ENCODE results near the gene GRIA2.

GRIA2 gene

GRCh38 chr4:157271166-157271869 is 50.8 kb downstream of the GRIA2 start:
- 0 out of 3 replicates have a peak, but pooled peaks have one; percentile 42 for ATAC-seq (ENCODE audit: insufficient read depth, low read depth)
- DNase-seq = no peak

GRCh38 chr4:157280673-157281072 is 60.1 kb downstream of the GRIA2 start:
- DNase-seq = no peak
- no peaks in the 10 kb centered on the region for H3K27me3 ChIP-seq (ENCODE audit: insufficient read depth, low read length, poor library complexity)
- ATAC-seq (ENCODE audit: insufficient read depth, low read depth) = no peak

More at GRCh38 chr4:157271166-157271869, 50.8 kb downstream of the GRIA2 start:
- no peak overlapping the region for H3K4me2 ChIP-seq (ENCODE audit: insufficient read depth, low read length)
- no peak for TF ChIP-seq EZH2 (IDR thresholded peaks at IDR 0.05; ENCODE audit: borderline replicate concordance, low read depth, low read length, severe bottlenecking)
- no peak for TF ChIP-seq CTCF (IDR thresholded peaks at IDR 0.05; ENCODE audit: borderline replicate concordance, extremely low read depth, low read length, poor library complexity, severe bottlenecking)
- H4K20me1 ChIP-seq (ENCODE audit: insufficient read depth, low read length) = no peaks in the 10 kb centered on the region
- no peaks in the 10 kb centered on the region for H3K27me3 ChIP-seq (ENCODE audit: insufficient read depth, low read length, poor library complexity)
- H3K36me3 ChIP-seq (ENCODE audit: insufficient read depth, low read length) = no peaks in the 10 kb centered on the region
- H3K4me1 ChIP-seq (ENCODE audit: insufficient read depth, low read length) = no peaks in the 10 kb centered on the region
- H3K9ac ChIP-seq (ENCODE audit: low read depth, low read length) = no peak overlapping the region
- no peaks in the 10 kb centered on the region for H3K9me3 ChIP-seq (ENCODE audit: insufficient read depth, low read length, severe bottlenecking)
- no peak overlapping the region for H2AFZ ChIP-seq (ENCODE audit: low read depth, low read length)
- H3K79me2 ChIP-seq (ENCODE audit: insufficient read depth, low read length) = no peaks in the 10 kb centered on the region
- no peak overlapping the region for H3K27ac ChIP-seq (ENCODE audit: low read length)
- no peak overlapping the region for H3K4me3 ChIP-seq (ENCODE audit: low read depth in 1 of 2, low read length in 2 of 2)

GRCh38 chr4:157282019-157282418 is 61.5 kb downstream of the GRIA2 start:
- no peaks in the 10 kb centered on the region for H3K79me2 ChIP-seq (ENCODE audit: insufficient read depth, low read length)
- H3K27me3 ChIP-seq (ENCODE audit: insufficient read depth, low read length, poor library complexity) = no peaks in the 10 kb centered on the region
- no peak overlapping the region for H3K27ac ChIP-seq (ENCODE audit: low read length)
- no peaks in the 10 kb centered on the region for H3K4me1 ChIP-seq (ENCODE audit: insufficient read depth, low read length)
- no peak overlapping the region for H2AFZ ChIP-seq (ENCODE audit: low read depth, low read length)
- H3K9ac ChIP-seq (ENCODE audit: low read depth, low read length) = no peak overlapping the region
- no peak for TF ChIP-seq EZH2 (IDR thresholded peaks at IDR 0.05; ENCODE audit: borderline replicate concordance, low read depth, low read length, severe bottlenecking)
- H3K36me3 ChIP-seq (ENCODE audit: insufficient read depth, low read length) = no peaks in the 10 kb centered on the region
- H4K20me1 ChIP-seq (ENCODE audit: insufficient read depth, low read length) = no peaks in the 10 kb centered on the region
- H3K4me2 ChIP-seq (ENCODE audit: insufficient read depth, low read length) = no peak overlapping the region
- DNase-seq = no peak
- ATAC-seq (ENCODE audit: insufficient read depth, low read depth) = no peak
- no peaks in the 10 kb centered on the region for H3K9me3 ChIP-seq (ENCODE audit: insufficient read depth, low read length, severe bottlenecking)
- no peak overlapping the region for H3K4me3 ChIP-seq (ENCODE audit: low read depth in 1 of 2, low read length in 2 of 2)

More at GRCh38 chr4:157280673-157281072, 60.1 kb downstream of the GRIA2 start:
- no peak overlapping the region for H3K4me3 ChIP-seq (ENCODE audit: low read depth in 1 of 2, low read length in 2 of 2)
- no peaks in the 10 kb centered on the region for H3K4me1 ChIP-seq (ENCODE audit: insufficient read depth, low read length)
- no peak overlapping the region for H3K9ac ChIP-seq (ENCODE audit: low read depth, low read length)
- no peaks in the 10 kb centered on the region for H3K9me3 ChIP-seq (ENCODE audit: insufficient read depth, low read length, severe bottlenecking)
- no peaks in the 10 kb centered on the region for H3K36me3 ChIP-seq (ENCODE audit: insufficient read depth, low read length)
- no peak overlapping the region for H2AFZ ChIP-seq (ENCODE audit: low read depth, low read length)
- TF ChIP-seq EZH2 (IDR thresholded peaks at IDR 0.05; ENCODE audit: borderline replicate concordance, low read depth, low read length, severe bottlenecking) (no peak), CTCF (IDR thresholded peaks at IDR 0.05; ENCODE audit: borderline replicate concordance, extremely low read depth, low read length, poor library complexity, severe bottlenecking) (no peak)
- no peaks in the 10 kb centered on the region for H4K20me1 ChIP-seq (ENCODE audit: insufficient read depth, low read length)
- H3K79me2 ChIP-seq (ENCODE audit: insufficient read depth, low read length) = no peaks in the 10 kb centered on the region
- H3K27ac ChIP-seq (ENCODE audit: low read length) = no peak overlapping the region
- no peak overlapping the region for H3K4me2 ChIP-seq (ENCODE audit: insufficient read depth, low read length)

- DNase-seq (no peak), ATAC-seq (ENCODE audit: insufficient read depth, low read depth) (no peak)
- Histone ChIP-seq H4K20me1 (ENCODE audit: insufficient read depth, low read length) (no peaks in the 10 kb centered on the region), H3K27ac (ENCODE audit: low read length) (no peak overlapping the region), H3K27me3 (ENCODE audit: insufficient read depth, low read length, poor library complexity) (no peaks in the 10 kb centered on the region), H3K4me1 (ENCODE audit: insufficient read depth, low read length) (no peaks in the 10 kb centered on the region), H3K9me3 (ENCODE audit: insufficient read depth, low read length, severe bottlenecking) (no peaks in the 10 kb centered on the region), H3K4me2 (ENCODE audit: insufficient read depth, low read length) (no peak overlapping the region), H3K9ac (ENCODE audit: low read depth, low read length) (no peak overlapping the region), H3K79me2 (ENCODE audit: insufficient read depth, low read length) (no peaks in the 10 kb centered on the region), H3K4me3 (ENCODE audit: low read depth in 1 of 2, low read length in 2 of 2) (no peak overlapping the region), H3K36me3 (ENCODE audit: insufficient read depth, low read length) (no peaks in the 10 kb centered on the region), H2AFZ (ENCODE audit: low read depth, low read length) (no peak overlapping the region)
- no peak for TF ChIP-seq CTCF (IDR thresholded peaks at IDR 0.05; ENCODE audit: borderline replicate concordance, extremely low read depth, low read length, poor library complexity, severe bottlenecking)
- no peak for TF ChIP-seq EZH2 (IDR thresholded peaks at IDR 0.05; ENCODE audit: borderline replicate concordance, low read depth, low read length, severe bottlenecking)
Measured at GRCh38 chr4:157287445-157287844, 66.9 kb downstream of the GRIA2 start.

All from DND-41 (cell line).